Endothelial cell of umbilical vein (primary cell): Measurements from ENCODE around the gene HIVEP1. TPM values are rescaled to one million over a fixed set of nuclear protein-coding genes. Genes with fewer than 3 reads are reported as not detected.

Experiments used
- BruUV-seq: library from RNA; stranded (reverse); fragments of 400-500 nt; replicated peaks from 2 replicates; lab custom pipeline; 2021; lab: Mats Ljungman, UMichigan
- CTCF ChIA-PET: fragments of 300-600, 350-600 bp; sonication (Branson Sonifier 250); formaldehyde crosslinking; loops from one replicate; lab custom pipeline; 2021; ENCODE audit warnings: antibody characterized with exemption, inconsistent platforms; lab: Charles Lee
- POLR2A ChIA-PET: fragments of 300-600, 350-600 bp; sonication (Branson Sonifier 250); formaldehyde crosslinking; loops from one replicate; lab custom pipeline; 2021; ENCODE audit warnings: antibody characterized with exemption, inconsistent platforms; lab: Charles Lee
- DNase-seq: peaks from one replicate; pipeline ENCODE4 v3.0.0-alpha.2; 2011; ENCODE audit warnings: low read depth, low spot score
- FAIRE-seq: peaks from 2 replicates; lab custom pipeline; 2011; peaks lifted over from hg19 to GRCh38; lab: Jason Lieb, UNC
- H2AFZ ChIP-seq: 2 replicates; pipeline ENCODE4 v1.6.0; 2012; ENCODE audit warnings: low read depth, low read length, control low read depth, inconsistent platforms
- H3K27ac ChIP-seq: 2 replicates; pipeline ENCODE4 v1.5.1; 2011; ENCODE audit warnings: low read depth, mild to moderate bottlenecking, control low read depth, low read length, moderate library complexity; ENCODE audit not compliant: insufficient read depth
- H3K27me3 ChIP-seq, 2 experiments: 2 replicates each; pipeline versions ENCODE4 v1.6.0 to v1.6.1; 2011; ENCODE audit warnings: low read length in 2 of 2, mixed read lengths in 1 of 2; ENCODE audit not compliant: control insufficient read depth in 2 of 2, insufficient read depth in 2 of 2
- H3K36me3 ChIP-seq, 2 experiments: 2 replicates in 1 of 2; 3 replicates in 1 of 2; pipeline ENCODE4 v1.5.1; 2011; ENCODE audit warnings: low read length in 2 of 2, mild to moderate bottlenecking in 1 of 2, moderate library complexity in 1 of 2; ENCODE audit not compliant: control insufficient read depth in 2 of 2, insufficient read depth in 2 of 2; ENCODE audit errors: extremely low read depth in 1 of 2
- H3K4me1 ChIP-seq: 3 replicates; pipeline ENCODE4 v1.5.1; 2011; ENCODE audit warnings: mild to moderate bottlenecking, low read length; ENCODE audit not compliant: control insufficient read depth, insufficient read depth; ENCODE audit errors: extremely low read depth
- H3K4me2 ChIP-seq: 2 replicates; pipeline ENCODE4 v1.6.1; 2011; ENCODE audit warnings: low read length, control low read depth, mixed read lengths; ENCODE audit not compliant: insufficient read depth
- H3K4me3 ChIP-seq, 3 experiments: fragments of 200-600 bp in 1 of 3; sonication (generic), shearing (Covaris generic) in 1 of 3; replicated peaks in 1 of 3; 2 replicates each; pipeline ENCODE4 v1.5.1; 2011 to 2016; ENCODE audit warnings: control low read depth in 3 of 3, low read length in 3 of 3, mild to moderate bottlenecking in 2 of 3, inconsistent platforms in 1 of 3, low read depth in 1 of 3, moderate library complexity in 1 of 3; ENCODE audit not compliant: insufficient read depth in 1 of 3
- H3K79me2 ChIP-seq: 2 replicates; pipeline ENCODE4 v1.6.0; 2012; ENCODE audit warnings: low read length, inconsistent platforms; ENCODE audit not compliant: control insufficient read depth, insufficient read depth
- H3K9ac ChIP-seq: replicated peaks from 2 replicates; pipeline ENCODE3; 2011; ENCODE audit warnings: low read length, control low read depth; ENCODE audit not compliant: insufficient read depth; ENCODE audit errors: extremely low read depth
- H3K9me1 ChIP-seq: replicated peaks from 3 replicates; pipeline ENCODE4 v1.6.0; 2011; ENCODE audit warnings: mild to moderate bottlenecking, low read length; ENCODE audit not compliant: control insufficient read depth, insufficient read depth; ENCODE audit errors: extremely low read depth
- H3K9me3 ChIP-seq: replicated peaks from 2 replicates; pipeline ENCODE4 v1.5.1; 2012; ENCODE audit warnings: low read length, inconsistent platforms; ENCODE audit not compliant: control insufficient read depth, insufficient read depth
- H4K20me1 ChIP-seq: replicated peaks from 2 replicates; pipeline ENCODE3; 2011; ENCODE audit warnings: mild to moderate bottlenecking, low read length; ENCODE audit not compliant: control insufficient read depth, insufficient read depth; ENCODE audit errors: extremely low read depth
- EZH2 ChIP-seq: IDR thresholded peaks from 2 replicates; pipeline ENCODE4 v1.6.1; 2012; ENCODE audit warnings: borderline replicate concordance, low read depth, mild to moderate bottlenecking, moderate library complexity, low read length, inconsistent platforms; ENCODE audit not compliant: severe bottlenecking
- FOS ChIP-seq: IDR thresholded peaks from 2 replicates; pipeline ENCODE4 v1.6.1; 2011; ENCODE audit warnings: mild to moderate bottlenecking, low read length, moderate library complexity, borderline replicate concordance; ENCODE audit not compliant: insufficient read depth
- GATA2 ChIP-seq: IDR thresholded peaks from 2 replicates; pipeline ENCODE4 v1.7.0; 2011; ENCODE audit warnings: low read depth, mild to moderate bottlenecking, moderate library complexity, mixed read lengths, low read length; ENCODE audit not compliant: insufficient read length, insufficient read depth
- JUN ChIP-seq: IDR thresholded peaks from 2 replicates; pipeline ENCODE4 v1.6.1; 2011; ENCODE audit warnings: borderline replicate concordance, low read depth; ENCODE audit not compliant: insufficient read length, insufficient read depth
- MYC ChIP-seq: IDR thresholded peaks from one replicate; pipeline ENCODE4 v1.6.1; 2011; ENCODE audit warnings: mild to moderate bottlenecking, low read depth, low read length
- POLR2A ChIP-seq: IDR thresholded peaks from 2 replicates; pipeline ENCODE4 v1.6.1; 2012; ENCODE audit warnings: low read depth, mild to moderate bottlenecking, control low read depth, low read length
- POLR2AphosphoS5 ChIP-seq: IDR thresholded peaks from 2 replicates; pipeline ENCODE4 v1.6.1; 2012; ENCODE audit warnings: low read depth, mild to moderate bottlenecking, control low read depth, low read length, moderate library complexity; ENCODE audit not compliant: insufficient read depth
- dilution Hi-C: fragments of 300-500 bp; cut with MboI; formaldehyde crosslinking; loops from one replicate; pipeline ENCODE4 v1.15.0; 2019; ENCODE audit warnings: low sequenced_read_pairs; ENCODE audit not compliant: extremely low pct_ligation_motif_present
- intact Hi-C: fragments of 100-400 bp; cut with micrococcal nuclease; formaldehyde crosslinking; loops from one replicate; pipeline ENCODE4 v1.10.0; 2022
- polyA plus RNA-seq, 4 experiments: library from polyadenylated mRNA; depleted of rRNA in 3 of 4; stranded (reverse) in 3 of 4; unstranded in 1 of 4; fragments of >200 nt; gene quantifications; 2 replicates each; pipeline versions ENCODE4 v1.2.1 to v1.2.3, GENCODE V29; 2011 to 2012; ENCODE audit warnings: missing spikeins in 1 of 4
- total RNA-seq: library from RNA; stranded (reverse); gene quantifications from 2 replicates; pipeline ENCODE4 v1.2.3, GENCODE V29; 2021
- TF ChIP-seq, protein P1 (sequence below): IDR thresholded peaks from 2 replicates; pipeline ENCODE4 v1.6.1; 2011; ENCODE audit not compliant: insufficient read depth, insufficient read length
- TF ChIP-seq, protein P2 (sequence below), 2 donors: IDR thresholded peaks; 1 replicate in 1 of 2; 2 replicates in 1 of 2; pipeline ENCODE4 v1.5.1; 2011; ENCODE audit warnings: low read length in 2 of 2, mild to moderate bottlenecking in 2 of 2, moderate library complexity in 2 of 2, control low read depth in 1 of 2, inconsistent platforms in 1 of 2, low read depth in 1 of 2; ENCODE audit not compliant: insufficient read depth in 1 of 2; ENCODE audit errors: extremely low read depth in 1 of 2

Gene HIVEP1
- total and polyA plus RNA-seq, 2 donors (not counting 3 experiments of a cell fraction or from before 2014, with no cell fraction given): 33.5 to 49.2 TPM

DNA sequence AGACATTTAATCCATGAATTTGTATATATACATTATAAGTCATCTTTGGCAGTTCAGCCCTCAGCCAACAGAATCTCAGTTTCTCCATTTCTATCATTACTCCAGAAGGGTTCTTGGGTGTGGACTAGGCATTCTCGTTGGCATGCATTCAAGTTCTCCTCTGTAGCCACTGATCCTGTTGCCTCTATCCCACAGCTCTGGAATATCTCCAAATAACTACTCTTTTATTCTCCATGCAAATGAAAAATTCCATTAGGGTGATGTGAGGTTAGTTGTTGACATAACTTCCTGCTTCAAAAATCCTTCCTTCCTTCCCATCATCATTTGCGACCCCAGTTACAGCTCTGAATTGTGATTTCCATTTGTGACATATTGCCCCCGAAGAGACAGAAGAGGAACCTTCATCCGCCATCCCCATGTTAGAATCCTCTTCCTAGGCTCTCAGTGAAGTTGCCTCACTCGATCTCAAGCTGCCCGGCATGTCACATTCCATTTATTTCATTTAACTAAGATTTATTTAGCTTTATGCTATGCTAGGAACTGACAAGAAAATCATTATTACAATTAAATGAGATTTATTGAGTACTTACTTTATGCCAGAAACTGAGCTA is 184.3 kb downstream of the HIVEP1 start:
- peak; percentile 18 for FAIRE-seq
- H4K20me1 ChIP-seq: no peaks in the 10 kb centered on the region
- H3K27ac ChIP-seq: no peak overlapping the region
- peak; percentile 10 for DNase-seq
- H3K4me3 ChIP-seq: no peak overlapping the region
- H3K4me1 ChIP-seq: no peaks in the 10 kb centered on the region
- no TSS peak for BruUV-seq
- no peak for TF ChIP-seq POLR2AphosphoS5
- no peak for TF ChIP-seq MYC
- TF ChIP-seq POLR2A: no peak
- TF ChIP-seq, protein P1, sequence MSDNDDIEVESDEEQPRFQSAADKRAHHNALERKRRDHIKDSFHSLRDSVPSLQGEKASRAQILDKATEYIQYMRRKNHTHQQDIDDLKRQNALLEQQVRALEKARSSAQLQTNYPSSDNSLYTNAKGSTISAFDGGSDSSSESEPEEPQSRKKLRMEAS: no peak
- TF ChIP-seq, protein P2, sequence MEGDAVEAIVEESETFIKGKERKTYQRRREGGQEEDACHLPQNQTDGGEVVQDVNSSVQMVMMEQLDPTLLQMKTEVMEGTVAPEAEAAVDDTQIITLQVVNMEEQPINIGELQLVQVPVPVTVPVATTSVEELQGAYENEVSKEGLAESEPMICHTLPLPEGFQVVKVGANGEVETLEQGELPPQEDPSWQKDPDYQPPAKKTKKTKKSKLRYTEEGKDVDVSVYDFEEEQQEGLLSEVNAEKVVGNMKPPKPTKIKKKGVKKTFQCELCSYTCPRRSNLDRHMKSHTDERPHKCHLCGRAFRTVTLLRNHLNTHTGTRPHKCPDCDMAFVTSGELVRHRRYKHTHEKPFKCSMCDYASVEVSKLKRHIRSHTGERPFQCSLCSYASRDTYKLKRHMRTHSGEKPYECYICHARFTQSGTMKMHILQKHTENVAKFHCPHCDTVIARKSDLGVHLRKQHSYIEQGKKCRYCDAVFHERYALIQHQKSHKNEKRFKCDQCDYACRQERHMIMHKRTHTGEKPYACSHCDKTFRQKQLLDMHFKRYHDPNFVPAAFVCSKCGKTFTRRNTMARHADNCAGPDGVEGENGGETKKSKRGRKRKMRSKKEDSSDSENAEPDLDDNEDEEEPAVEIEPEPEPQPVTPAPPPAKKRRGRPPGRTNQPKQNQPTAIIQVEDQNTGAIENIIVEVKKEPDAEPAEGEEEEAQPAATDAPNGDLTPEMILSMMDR (IDR thresholded peaks at IDR 0.05; ENCODE audit: extremely low read depth in 1 of 2, insufficient read depth in 1 of 2, low read depth in 1 of 2, low read length in 2 of 2): no peak
- TF ChIP-seq EZH2: no peak
- TF ChIP-seq GATA2: no peak
- no peak for TF ChIP-seq JUN
- TF ChIP-seq FOS: no peak
- ChIA-PET CTCF (interaction anchor here (0.8 to 1.6 kb wide), 2 partner anchors 38 to 621 kb away, joined by 3 read pairs; no protein-coding TSS in a partner anchor), POLR2A (no interaction called here)
- H3K36me3 ChIP-seq: no peaks in the 10 kb centered on the region
- no peaks in the 10 kb centered on the region for H3K27me3 ChIP-seq
- H3K9me3 ChIP-seq: no peaks in the 10 kb centered on the region
- H3K4me2 ChIP-seq: no peak overlapping the region
- H2AFZ ChIP-seq: no peak overlapping the region
- H3K9ac ChIP-seq: no peak overlapping the region
- no peaks in the 10 kb centered on the region for H3K79me2 ChIP-seq
- dilution Hi-C loops (no loop called here), intact Hi-C loops (no loop called here)
- no peaks in the 10 kb centered on the region for H3K9me1 ChIP-seq
